A549 (cell line): ENCODE data around the gene NKX2-8.

Source experiments
- CEBPB ChIP-seq, 2 experiments: fragments of >200 bp in 1 of 2; sonication (Bioruptor Twin) in 1 of 2; formaldehyde crosslinking in 1 of 2; IDR thresholded peaks; 2 replicates each; pipeline ENCODE4 v1.6.1; 2012 to 2016
- EP300 ChIP-seq, 2 experiments: fragments of >200 bp; sonication (Bioruptor Twin); formaldehyde crosslinking; IDR thresholded peaks; 2 replicates in 1 of 2; 3 replicates in 1 of 2; pipeline ENCODE4 v1.6.1; 2016 to 2017
- MYC ChIP-seq: IDR thresholded peaks from 2 replicates; pipeline ENCODE4 v1.6.1; 2012; ENCODE audit warnings: mild to moderate bottlenecking, inconsistent platforms, low read length, improper control_type of control experiment, borderline replicate concordance
- TF ChIP-seq, protein P1 (sequence below): fragments of >200 bp; sonication (Bioruptor Twin); formaldehyde crosslinking; IDR thresholded peaks from 3 replicates; pipeline ENCODE4 v1.5.1; 2016

DNA sequence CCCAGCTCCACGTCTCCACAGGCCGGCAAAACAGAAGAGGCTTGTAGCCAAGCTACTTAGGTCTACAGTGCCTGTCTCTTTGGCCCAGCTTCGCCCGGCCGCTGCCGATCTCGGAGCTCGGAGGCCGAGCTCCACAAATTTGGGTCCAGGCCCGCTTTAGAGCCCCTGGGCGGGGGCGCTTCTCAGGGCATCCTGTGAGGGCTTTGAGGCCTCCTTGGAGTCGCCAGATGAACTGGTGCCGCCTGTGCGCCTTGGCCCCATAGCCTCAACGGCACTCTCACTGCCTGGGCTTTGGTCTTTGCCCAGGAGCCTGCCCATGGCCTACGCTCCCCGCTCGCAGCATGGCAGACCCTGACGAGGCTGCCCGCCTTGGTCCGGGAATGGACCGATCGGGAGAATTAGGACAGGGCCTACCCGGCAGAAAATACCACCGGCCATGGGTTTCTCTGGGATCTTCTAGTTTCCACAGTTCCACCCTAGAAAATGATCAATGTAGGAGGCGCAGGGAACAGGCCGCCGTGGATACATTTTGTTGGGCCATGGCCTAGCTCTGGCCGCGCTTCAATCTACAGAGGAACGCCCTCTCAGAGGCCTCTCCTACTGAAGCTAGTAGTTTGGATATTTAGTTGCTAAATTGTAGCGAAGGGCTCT lies 953 bp upstream of the NKX2-8 start:
- TF ChIP-seq, protein P1, sequence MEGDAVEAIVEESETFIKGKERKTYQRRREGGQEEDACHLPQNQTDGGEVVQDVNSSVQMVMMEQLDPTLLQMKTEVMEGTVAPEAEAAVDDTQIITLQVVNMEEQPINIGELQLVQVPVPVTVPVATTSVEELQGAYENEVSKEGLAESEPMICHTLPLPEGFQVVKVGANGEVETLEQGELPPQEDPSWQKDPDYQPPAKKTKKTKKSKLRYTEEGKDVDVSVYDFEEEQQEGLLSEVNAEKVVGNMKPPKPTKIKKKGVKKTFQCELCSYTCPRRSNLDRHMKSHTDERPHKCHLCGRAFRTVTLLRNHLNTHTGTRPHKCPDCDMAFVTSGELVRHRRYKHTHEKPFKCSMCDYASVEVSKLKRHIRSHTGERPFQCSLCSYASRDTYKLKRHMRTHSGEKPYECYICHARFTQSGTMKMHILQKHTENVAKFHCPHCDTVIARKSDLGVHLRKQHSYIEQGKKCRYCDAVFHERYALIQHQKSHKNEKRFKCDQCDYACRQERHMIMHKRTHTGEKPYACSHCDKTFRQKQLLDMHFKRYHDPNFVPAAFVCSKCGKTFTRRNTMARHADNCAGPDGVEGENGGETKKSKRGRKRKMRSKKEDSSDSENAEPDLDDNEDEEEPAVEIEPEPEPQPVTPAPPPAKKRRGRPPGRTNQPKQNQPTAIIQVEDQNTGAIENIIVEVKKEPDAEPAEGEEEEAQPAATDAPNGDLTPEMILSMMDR: no peak
- TF ChIP-seq CEBPB (IDR thresholded peaks at IDR 0.05) (no peak), EP300 (IDR thresholded peaks at IDR 0.05) (no peak), MYC (no peak)
